Measurements from ENCODE around the gene TMEM185B. TPM values are rescaled to one million over a fixed set of nuclear protein-coding genes. Genes with fewer than 3 reads are reported as not detected.

The TMEM185B gene
- polyA plus RNA-seq, 1 of the 3 experiments (the other 2 are of a cell fraction): 36.0 TPM

GRCh38 chr2:120177973-120178372 lies 45.2 kb downstream of the TMEM185B start:
- no peak overlapping the region for H3K4me3 ChIP-seq (ENCODE audit: low read depth in 2 of 2, low read length in 1 of 2)
- H3K9ac ChIP-seq: no peak overlapping the region
- H2AFZ ChIP-seq (ENCODE audit: low read depth): no peak overlapping the region
- ChIA-PET POLR2A (no interaction called here), CTCF (interaction anchor here (1.0 to 2.6 kb wide), 4 partner anchors 68 to 537 kb away, joined by 3 to 7 read pairs (median 4); partner anchors contain the start of gene PTPN4)
- H3K27ac ChIP-seq (ENCODE audit: low read depth in 2 of 2, low read length in 1 of 2): no peak overlapping the region
- H3K27me3 ChIP-seq (ENCODE audit: insufficient read depth): no peaks in the 10 kb centered on the region
- no peak overlapping the region for H3K4me2 ChIP-seq
- H4K20me1 ChIP-seq (ENCODE audit: insufficient read depth): no peaks in the 10 kb centered on the region
- TF ChIP-seq, protein P1, sequence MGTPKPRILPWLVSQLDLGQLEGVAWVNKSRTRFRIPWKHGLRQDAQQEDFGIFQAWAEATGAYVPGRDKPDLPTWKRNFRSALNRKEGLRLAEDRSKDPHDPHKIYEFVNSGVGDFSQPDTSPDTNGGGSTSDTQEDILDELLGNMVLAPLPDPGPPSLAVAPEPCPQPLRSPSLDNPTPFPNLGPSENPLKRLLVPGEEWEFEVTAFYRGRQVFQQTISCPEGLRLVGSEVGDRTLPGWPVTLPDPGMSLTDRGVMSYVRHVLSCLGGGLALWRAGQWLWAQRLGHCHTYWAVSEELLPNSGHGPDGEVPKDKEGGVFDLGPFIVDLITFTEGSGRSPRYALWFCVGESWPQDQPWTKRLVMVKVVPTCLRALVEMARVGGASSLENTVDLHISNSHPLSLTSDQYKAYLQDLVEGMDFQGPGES (IDR thresholded peaks at IDR 0.05; ENCODE audit: low read depth, low read length): no peak
- TF ChIP-seq PBX3 (IDR thresholded peaks at IDR 0.05) (no peak), POLR2AphosphoS5 (IDR thresholded peaks at IDR 0.05; ENCODE audit: low read depth, low read length) (no peak), TCF12 (IDR thresholded peaks at IDR 0.05) (no peak), GABPA (IDR thresholded peaks at IDR 0.05; ENCODE audit: low read depth) (no peak), JUND (IDR thresholded peaks at IDR 0.05) (no peak), EP300 (IDR thresholded peaks at IDR 0.05; ENCODE audit: borderline replicate concordance in 1 of 2, low read depth in 1 of 2, low read length in 1 of 2) (no peak), FOSL2 (IDR thresholded peaks at IDR 0.05; ENCODE audit: borderline replicate concordance, low read depth) (no peak), SIN3A (IDR thresholded peaks at IDR 0.05; ENCODE audit: borderline replicate concordance, low read depth, low read length) (no peak), ZBTB33 (IDR thresholded peaks at IDR 0.05; ENCODE audit: borderline replicate concordance, low read depth) (no peak), RAD21 (IDR thresholded peaks at IDR 0.05; ENCODE audit: low read length) (no peak), GATA2 (CRISPR knock-in tag; IDR thresholded peaks at IDR 0.05) (no peak), ELF1 (IDR thresholded peaks at IDR 0.05) (no peak), FOXM1 (IDR thresholded peaks at IDR 0.05; ENCODE audit: low read depth) (no peak), FOXJ3 (CRISPR knock-in tag; IDR thresholded peaks at IDR 0.05) (no peak), USF1 (IDR thresholded peaks at IDR 0.05; ENCODE audit: borderline replicate concordance, low read depth) (no peak), MEF2A (IDR thresholded peaks at IDR 0.05; ENCODE audit: borderline replicate concordance, low read depth) (no peak)
- no peaks in the 10 kb centered on the region for H3K9me2 ChIP-seq
- WGBS (ENCODE audit: low lambda C conversion rate): 94% methylated on average over 6 of the region's 7 CpGs
- H3K4me1 ChIP-seq (ENCODE audit: control insufficient read depth in 1 of 2, insufficient read depth in 2 of 2, low read depth in 1 of 2, low read length in 1 of 2): no peaks in the 10 kb centered on the region; a peak in 1 of 4 replicates
- H3K36me3 ChIP-seq (replicated peaks in 1 of 2; ENCODE audit: control insufficient read depth in 1 of 2, insufficient read depth in 2 of 2, low read length in 1 of 2): peaks cover 6 to 15% of the 10 kb centered on the region in 2 experiments
- no peaks in the 10 kb centered on the region for H3K9me3 ChIP-seq
- no peaks in the 10 kb centered on the region for H3K79me2 ChIP-seq (ENCODE audit: insufficient read depth)
- H3F3A ChIP-seq (replicated peaks; ENCODE audit: insufficient read depth): no peaks in the 10 kb centered on the region
- no peak for DNase-seq
